Thyroid gland (tissue), 4 donors: Measurements from ENCODE around the gene SLC35F1.

Experiments
- CTCF ChIP-seq, 6 experiments: fragments of 200-600 bp in 3 of 6; fragments of 450-650 bp in 3 of 6; sonication (generic) in 3 of 6; IDR thresholded peaks; one replicate each; pipeline ENCODE4 v1.5.1; 2016 to 2019; ENCODE audit warnings: antibody characterized with exemption in 6 of 6, mild to moderate bottlenecking in 2 of 6, inconsistent platforms in 1 of 6, moderate library complexity in 1 of 6
- POLR2A ChIP-seq, 2 donors: fragments of 450-650 bp; IDR thresholded peaks; one replicate each; pipeline ENCODE4 v1.6.1; 2017; ENCODE audit warnings: antibody characterized with exemption in 2 of 2, mild to moderate bottlenecking in 2 of 2, moderate library complexity in 1 of 2

DNA sequence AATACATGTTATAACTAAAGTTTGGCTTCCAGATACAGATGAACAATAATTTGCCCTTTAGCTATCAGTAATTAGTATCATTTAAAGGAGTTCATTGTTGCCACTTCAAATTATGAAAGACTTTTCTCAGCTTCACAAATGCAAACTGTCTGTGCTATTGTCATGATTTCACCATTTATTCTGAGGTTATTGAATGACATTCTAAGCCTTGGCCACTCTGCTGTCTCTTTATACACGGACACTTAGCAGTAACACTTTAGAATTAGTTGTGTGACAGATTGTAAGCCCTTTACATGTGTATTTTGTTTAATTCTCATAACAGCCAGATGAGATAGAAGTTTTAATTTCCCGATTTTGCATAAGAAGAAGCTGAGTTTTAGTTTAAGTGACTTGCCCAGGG lies 176.6 kb downstream of the SLC35F1 start:
- TF ChIP-seq CTCF (IDR thresholded peaks at IDR 0.05), result no peak
- TF ChIP-seq POLR2A (IDR thresholded peaks at IDR 0.05), result no peak
